ENCODE data around the gene KLF16. TPM values are rescaled to one million over a fixed set of nuclear protein-coding genes. Genes with fewer than 3 reads are reported as not detected.
"Not testable (repeated sequence)": the region's sequence is repeated elsewhere in the genome, so short reads cannot be mapped to it uniquely, and the experiment has no call there.

The KLF16 gene
- total and polyA plus RNA-seq, 2 experiments from 2014 or later: 8.9 to 20.2 TPM

DNA sequence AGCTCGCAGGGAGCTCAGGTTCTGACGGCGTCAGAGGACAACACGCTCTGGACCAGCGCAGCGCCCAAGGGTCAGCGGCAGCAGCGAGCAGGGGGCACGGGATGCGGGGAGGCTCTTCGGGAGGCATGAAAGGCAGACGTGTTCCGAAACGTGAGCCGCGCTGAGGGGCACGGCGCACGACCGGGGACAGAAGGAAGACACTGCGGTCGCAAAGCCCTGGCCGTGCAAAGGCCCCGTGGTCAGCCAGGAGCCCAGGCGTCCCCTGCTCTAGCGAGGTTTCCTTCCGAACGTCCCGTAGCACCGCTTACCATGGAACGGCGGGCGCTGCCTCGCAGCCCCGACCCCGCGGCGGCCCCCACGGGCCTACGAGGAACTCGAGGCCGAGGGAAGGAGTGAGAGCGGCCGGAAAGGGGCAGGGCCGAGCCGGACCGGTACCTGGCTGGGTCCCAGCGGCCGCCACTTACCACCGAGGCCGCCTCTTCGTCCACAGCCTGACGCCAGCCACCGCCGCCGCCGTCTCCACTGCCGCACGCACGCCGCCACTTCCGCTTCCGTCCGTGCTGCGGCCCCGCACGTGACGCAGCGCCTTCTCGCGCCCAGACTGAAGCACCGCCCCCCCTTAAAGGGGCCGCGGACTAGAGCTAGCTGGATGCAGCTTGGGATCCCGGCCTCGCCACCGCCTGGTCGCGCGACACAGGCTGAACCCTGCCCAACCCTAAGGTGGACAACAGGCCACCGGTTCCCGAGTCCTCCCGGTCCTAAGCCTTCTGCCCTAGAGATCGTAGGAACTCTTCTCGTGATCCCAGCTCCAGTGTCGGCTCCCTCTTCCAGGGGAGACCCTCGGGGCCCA is 12.5 kb upstream of the KLF16 start:
- H3K4me1 Mint-ChIP-seq: peaks cover 16% of the 10 kb centered on the region
- H3K36me3 Mint-ChIP-seq (ENCODE audit: low read depth): peaks cover 4% of the 10 kb centered on the region; the same call in 2 of the 3 replicates
- H2AFZ ChIP-seq: 0 out of 2 replicates have a peak overlapping the region, but pooled peaks have one; percentile 59
- H3K4me3 Mint-ChIP-seq: peak overlapping the region; percentile 98
- H4K20me1 ChIP-seq (replicated peaks; ENCODE audit: insufficient read depth): no peaks in the 10 kb centered on the region; the same call in 1 of the 2 replicates
- no peaks in the 10 kb centered on the region for H3K9me2 ChIP-seq (ENCODE audit: insufficient read depth)
- ATAC-seq (peak; percentile 88), DNase-seq (ENCODE audit: low spot score) (peak; percentile 97)
- H3K36me3 ChIP-seq (ENCODE audit: insufficient read depth): no peaks in the 10 kb centered on the region
- H3K4me3 ChIP-seq: peak overlapping the region; percentile 93
- peaks cover 5% of the 10 kb centered on the region for H3K27me3 Mint-ChIP-seq (ENCODE audit: insufficient read depth, low read depth, poor library complexity)
- H3F3A ChIP-seq (replicated peaks; ENCODE audit: low read depth): peaks cover 9% of the 10 kb centered on the region; the same call in 1 of the 2 replicates
- peak overlapping the region; percentile 99 for H3K4me2 ChIP-seq
- H3K27ac Mint-ChIP-seq: peak overlapping the region; percentile 95
- H3K4me1 ChIP-seq (ENCODE audit: insufficient read depth): peaks cover 16% of the 10 kb centered on the region
- H3K27ac ChIP-seq (ENCODE audit: low read depth): no peak overlapping the region
- TF ChIP-seq POLR2AphosphoS5 (IDR thresholded peaks at IDR 0.05; ENCODE audit: low read depth): peak; percentile 95
- TF ChIP-seq, protein P1, sequence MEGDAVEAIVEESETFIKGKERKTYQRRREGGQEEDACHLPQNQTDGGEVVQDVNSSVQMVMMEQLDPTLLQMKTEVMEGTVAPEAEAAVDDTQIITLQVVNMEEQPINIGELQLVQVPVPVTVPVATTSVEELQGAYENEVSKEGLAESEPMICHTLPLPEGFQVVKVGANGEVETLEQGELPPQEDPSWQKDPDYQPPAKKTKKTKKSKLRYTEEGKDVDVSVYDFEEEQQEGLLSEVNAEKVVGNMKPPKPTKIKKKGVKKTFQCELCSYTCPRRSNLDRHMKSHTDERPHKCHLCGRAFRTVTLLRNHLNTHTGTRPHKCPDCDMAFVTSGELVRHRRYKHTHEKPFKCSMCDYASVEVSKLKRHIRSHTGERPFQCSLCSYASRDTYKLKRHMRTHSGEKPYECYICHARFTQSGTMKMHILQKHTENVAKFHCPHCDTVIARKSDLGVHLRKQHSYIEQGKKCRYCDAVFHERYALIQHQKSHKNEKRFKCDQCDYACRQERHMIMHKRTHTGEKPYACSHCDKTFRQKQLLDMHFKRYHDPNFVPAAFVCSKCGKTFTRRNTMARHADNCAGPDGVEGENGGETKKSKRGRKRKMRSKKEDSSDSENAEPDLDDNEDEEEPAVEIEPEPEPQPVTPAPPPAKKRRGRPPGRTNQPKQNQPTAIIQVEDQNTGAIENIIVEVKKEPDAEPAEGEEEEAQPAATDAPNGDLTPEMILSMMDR (conservative IDR thresholded peaks at IDR 0.05; ENCODE audit: low read depth in 2 of 2): 0 out of 4 replicates have a peak, but pooled peaks of 1 of the 2 experiments have one; percentile 46
- TF ChIP-seq, protein P2, sequence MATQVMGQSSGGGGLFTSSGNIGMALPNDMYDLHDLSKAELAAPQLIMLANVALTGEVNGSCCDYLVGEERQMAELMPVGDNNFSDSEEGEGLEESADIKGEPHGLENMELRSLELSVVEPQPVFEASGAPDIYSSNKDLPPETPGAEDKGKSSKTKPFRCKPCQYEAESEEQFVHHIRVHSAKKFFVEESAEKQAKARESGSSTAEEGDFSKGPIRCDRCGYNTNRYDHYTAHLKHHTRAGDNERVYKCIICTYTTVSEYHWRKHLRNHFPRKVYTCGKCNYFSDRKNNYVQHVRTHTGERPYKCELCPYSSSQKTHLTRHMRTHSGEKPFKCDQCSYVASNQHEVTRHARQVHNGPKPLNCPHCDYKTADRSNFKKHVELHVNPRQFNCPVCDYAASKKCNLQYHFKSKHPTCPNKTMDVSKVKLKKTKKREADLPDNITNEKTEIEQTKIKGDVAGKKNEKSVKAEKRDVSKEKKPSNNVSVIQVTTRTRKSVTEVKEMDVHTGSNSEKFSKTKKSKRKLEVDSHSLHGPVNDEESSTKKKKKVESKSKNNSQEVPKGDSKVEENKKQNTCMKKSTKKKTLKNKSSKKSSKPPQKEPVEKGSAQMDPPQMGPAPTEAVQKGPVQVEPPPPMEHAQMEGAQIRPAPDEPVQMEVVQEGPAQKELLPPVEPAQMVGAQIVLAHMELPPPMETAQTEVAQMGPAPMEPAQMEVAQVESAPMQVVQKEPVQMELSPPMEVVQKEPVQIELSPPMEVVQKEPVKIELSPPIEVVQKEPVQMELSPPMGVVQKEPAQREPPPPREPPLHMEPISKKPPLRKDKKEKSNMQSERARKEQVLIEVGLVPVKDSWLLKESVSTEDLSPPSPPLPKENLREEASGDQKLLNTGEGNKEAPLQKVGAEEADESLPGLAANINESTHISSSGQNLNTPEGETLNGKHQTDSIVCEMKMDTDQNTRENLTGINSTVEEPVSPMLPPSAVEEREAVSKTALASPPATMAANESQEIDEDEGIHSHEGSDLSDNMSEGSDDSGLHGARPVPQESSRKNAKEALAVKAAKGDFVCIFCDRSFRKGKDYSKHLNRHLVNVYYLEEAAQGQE (IDR thresholded peaks at IDR 0.05; ENCODE audit: unreplicated experiment): no peak
- TF ChIP-seq CREB1 (CRISPR knock-in tag; IDR thresholded peaks at IDR 0.05; ENCODE audit: low read depth): peak; percentile 80
- TF ChIP-seq, protein P3, sequence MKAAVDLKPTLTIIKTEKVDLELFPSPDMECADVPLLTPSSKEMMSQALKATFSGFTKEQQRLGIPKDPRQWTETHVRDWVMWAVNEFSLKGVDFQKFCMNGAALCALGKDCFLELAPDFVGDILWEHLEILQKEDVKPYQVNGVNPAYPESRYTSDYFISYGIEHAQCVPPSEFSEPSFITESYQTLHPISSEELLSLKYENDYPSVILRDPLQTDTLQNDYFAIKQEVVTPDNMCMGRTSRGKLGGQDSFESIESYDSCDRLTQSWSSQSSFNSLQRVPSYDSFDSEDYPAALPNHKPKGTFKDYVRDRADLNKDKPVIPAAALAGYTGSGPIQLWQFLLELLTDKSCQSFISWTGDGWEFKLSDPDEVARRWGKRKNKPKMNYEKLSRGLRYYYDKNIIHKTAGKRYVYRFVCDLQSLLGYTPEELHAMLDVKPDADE (IDR thresholded peaks at IDR 0.05): peak; percentile 80
- peaks cover 31% of the 10 kb centered on the region for H3K79me2 ChIP-seq (replicated peaks; ENCODE audit: insufficient read depth)
- H3K9me3 Mint-ChIP-seq: no peaks in the 10 kb centered on the region
- H3K27me3 ChIP-seq (ENCODE audit: insufficient read depth): no peaks in the 10 kb centered on the region

DNA sequence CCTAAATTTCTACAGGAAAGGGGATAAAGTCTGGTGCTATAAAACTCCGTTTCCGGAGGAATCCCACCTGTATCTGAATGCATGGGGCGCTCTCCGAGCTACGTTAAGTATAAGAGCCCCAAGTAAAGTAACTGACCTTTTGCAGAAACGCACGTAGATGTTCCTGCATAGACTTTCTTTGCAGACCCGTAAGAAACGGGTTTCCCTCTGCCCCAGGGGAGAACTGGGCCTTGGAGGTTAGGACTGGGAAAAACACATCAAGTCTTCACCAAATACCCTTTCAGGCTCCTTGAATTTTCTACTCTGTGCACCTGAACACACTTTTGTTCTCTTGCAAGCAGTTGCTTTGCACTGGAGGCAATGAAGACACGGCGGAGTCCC is 11.9 kb upstream of the KLF16 start:
- not testable (repeated sequence) for H3K36me3 Mint-ChIP-seq (ENCODE audit: low read depth); ATAC-seq; H3F3A ChIP-seq (replicated peaks; ENCODE audit: low read depth); H3K27ac ChIP-seq (ENCODE audit: low read depth); DNase-seq (ENCODE audit: low spot score); H3K27me3 Mint-ChIP-seq (ENCODE audit: insufficient read depth, low read depth, poor library complexity); H3K36me3 ChIP-seq (ENCODE audit: insufficient read depth); H3K9me3 Mint-ChIP-seq; H3K9me2 ChIP-seq (ENCODE audit: insufficient read depth); H3K27me3 ChIP-seq (ENCODE audit: insufficient read depth); H2AFZ ChIP-seq; H4K20me1 ChIP-seq (replicated peaks; ENCODE audit: insufficient read depth)
- Histone ChIP-seq H3K79me2 (replicated peaks; ENCODE audit: insufficient read depth) (peaks cover 31% of the 10 kb centered on the region), H3K4me1 (ENCODE audit: insufficient read depth) (peaks cover 16% of the 10 kb centered on the region), H3K4me3 (peak overlapping the region; percentile 93), H3K4me2 (peak overlapping the region; percentile 99)
- H3K27ac Mint-ChIP-seq: peak overlapping the region; percentile 95
- peak overlapping the region; percentile 98 for H3K4me3 Mint-ChIP-seq
- H3K4me1 Mint-ChIP-seq: peaks cover 16% of the 10 kb centered on the region

Measured in GM23338 (cell line).